ENCODE measurements around the gene HACL1.

HACL1 gene

GRCh38 chr3:15521573-15521965 lies 79.8 kb downstream of the HACL1 start, which contains the start of gene COLQ:
Gene COLQ, minus strand, starts transcription at chr3:15521706. Its CDS starts 81 bp downstream, at chr3:15521625.
- no peak for DNase-seq

DNA sequence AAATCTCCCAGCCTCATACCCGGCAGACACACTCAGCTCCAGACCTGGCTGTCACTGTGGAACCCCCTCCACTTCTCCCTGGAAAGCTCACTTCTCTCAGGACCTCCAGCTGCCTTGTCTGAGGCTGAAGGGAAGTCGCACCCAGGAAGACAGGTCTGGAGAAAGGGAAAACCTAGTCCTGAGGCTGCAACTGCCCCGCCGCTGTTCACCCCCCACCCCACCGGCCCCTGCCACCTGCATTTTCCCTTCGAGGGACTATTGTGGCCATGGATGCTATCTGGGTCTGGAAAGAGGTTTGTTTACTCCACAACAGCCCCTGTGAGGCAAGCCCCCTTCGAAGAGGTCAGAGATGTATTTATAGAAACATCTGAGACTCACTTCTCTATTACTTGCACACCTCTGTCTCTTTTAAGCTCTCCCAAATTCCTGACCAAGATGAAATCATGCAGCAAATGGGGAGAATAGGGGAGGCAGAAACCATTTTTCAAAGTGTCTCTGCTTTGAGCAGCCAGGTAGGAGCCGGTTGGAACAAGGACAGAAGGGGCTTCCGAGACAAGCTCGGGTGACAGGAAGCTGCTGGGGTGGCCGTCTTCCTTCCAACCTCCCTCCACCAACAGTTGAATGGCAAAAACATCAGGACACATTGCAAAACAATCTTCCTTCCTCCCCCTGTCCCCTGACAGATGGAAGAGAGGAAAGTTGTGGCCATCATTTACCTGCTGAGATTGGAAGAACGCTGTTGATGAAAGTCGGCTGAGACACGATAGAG lies 80.4 kb downstream of the HACL1 start:
- no peak for DNase-seq

DNA sequence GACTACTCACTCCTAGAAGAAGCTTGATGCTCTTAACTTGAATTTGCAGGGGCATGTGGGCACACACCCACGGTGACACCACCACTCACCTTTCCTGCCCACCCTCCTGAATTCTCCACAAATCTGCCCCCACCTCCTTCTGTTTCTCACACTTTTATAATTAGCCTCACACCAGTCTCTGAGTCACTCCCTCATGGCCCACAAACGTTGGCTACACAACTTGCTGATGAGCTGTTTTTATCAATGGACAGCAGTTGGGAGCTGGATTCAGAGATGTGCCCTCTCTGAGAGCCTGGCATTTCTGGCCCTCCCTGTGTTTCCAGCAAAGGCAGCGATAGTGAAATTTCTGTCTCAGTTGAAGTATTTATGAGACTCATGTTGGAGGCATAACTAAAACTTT lies 81.2 kb downstream of the HACL1 start:
- no peak for DNase-seq

DNA sequence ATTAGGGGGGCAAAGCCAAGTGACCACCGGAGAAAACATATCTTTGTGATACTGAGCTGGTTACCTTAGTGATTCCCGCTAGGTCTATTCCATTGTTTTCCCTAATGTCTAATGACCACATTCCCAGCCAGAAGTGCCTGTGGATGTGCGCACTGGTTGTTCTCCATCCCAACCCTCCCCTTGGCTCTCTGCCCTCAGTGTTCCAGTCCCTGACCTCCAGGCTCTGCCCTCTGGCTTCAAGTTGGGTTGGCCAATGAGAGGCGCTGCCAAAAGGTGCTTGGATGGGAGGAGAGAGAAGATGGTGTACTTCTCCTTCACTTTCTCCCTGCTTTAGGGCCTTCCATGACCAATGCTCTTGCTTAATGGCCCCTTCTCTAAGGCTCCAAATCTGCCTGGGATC lies 82.3 kb downstream of the HACL1 start:
- no peak for DNase-seq

- DNase-seq = no peak
Measured at GRCh38 chr3:15514663-15515340, 86.6 kb downstream of the HACL1 start.

GRCh38 chr3:15513810-15514662 lies 87.3 kb downstream of the HACL1 start:
- DNase-seq = no peak

DNA sequence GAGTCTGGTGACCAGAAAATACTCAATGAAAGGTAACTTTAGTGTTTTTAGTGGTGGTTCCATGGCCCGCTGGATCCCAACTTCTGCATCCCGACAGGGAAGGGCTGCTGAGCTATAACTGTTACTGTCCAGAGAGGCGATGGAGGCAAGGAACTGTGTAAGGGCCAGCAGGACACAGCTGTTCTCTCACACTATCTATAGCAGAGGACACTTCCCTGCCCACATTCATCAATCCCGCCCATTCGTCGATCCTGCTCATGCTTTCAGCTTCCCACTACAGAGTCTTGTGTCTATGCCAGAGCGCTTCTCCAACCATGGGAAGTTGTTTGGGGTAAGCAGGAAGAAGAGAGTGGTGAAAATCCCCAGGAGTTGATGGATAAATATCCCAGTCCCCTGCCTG lies 88.3 kb downstream of the HACL1 start:
- DNase-seq = no peak

GRCh38 chr3:15512166-15512565 lies 89.2 kb downstream of the HACL1 start:
- DNase-seq = peak; percentile 20

GRCh38 chr3:15511156-15511555 lies 90.2 kb downstream of the HACL1 start:
- no peak for DNase-seq

Measured in RPMI8226 (cell line).